Embryonic facial prominence (tissue), 1 donor: ENCODE results near the gene AFF1.
"Not testable (repeated sequence)": the region's sequence is repeated elsewhere in the genome, so short reads cannot be mapped to it uniquely, and the experiment has no call there.

Experiments
- DNase-seq: peaks from one replicate; pipeline ENCODE4 v3.0.0-alpha.2; 2016; ENCODE audit errors: extremely low spot score

The AFF1 gene

DNA sequence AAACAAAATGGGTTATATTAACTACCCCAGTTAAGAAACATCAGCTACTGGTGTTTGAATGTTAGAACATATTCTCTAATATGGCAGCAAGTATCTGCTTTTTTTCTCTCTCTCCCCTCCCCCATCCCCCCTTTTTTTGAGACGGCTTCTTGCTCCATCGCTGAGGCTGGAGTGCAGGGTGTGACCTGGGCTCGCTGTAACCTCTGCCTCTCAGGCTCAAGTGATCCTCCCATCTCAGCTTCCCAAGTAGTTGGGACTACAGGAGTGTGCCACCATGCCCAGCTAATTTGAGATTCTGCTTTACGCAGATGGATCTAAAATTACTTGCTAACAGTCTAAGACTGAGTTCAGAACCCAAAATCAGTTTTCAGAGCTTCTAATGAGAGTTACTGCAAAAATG, 101.9 kb downstream of the AFF1 start:
- DNase-seq: no peak

DNA sequence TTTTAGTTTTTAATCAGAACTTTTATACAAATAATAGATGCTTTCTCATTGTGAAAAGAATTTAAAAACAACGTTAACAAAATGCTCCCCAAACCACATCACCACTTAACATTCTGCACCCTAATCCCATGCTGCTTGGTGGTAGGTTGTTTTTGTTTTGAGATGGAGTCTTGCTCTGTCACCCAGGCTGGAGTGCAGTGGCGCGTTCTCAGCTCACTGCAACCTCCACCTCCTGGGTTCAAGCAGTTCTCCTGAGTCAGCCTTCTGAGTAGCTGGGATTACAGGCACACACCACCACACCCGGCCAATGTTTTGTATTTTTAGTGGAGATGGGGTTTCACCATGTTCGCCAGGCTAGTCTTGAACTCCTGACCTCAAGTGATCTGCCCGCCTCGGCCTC, 102.4 kb downstream of the AFF1 start:
- not testable (repeated sequence) for DNase-seq

DNA sequence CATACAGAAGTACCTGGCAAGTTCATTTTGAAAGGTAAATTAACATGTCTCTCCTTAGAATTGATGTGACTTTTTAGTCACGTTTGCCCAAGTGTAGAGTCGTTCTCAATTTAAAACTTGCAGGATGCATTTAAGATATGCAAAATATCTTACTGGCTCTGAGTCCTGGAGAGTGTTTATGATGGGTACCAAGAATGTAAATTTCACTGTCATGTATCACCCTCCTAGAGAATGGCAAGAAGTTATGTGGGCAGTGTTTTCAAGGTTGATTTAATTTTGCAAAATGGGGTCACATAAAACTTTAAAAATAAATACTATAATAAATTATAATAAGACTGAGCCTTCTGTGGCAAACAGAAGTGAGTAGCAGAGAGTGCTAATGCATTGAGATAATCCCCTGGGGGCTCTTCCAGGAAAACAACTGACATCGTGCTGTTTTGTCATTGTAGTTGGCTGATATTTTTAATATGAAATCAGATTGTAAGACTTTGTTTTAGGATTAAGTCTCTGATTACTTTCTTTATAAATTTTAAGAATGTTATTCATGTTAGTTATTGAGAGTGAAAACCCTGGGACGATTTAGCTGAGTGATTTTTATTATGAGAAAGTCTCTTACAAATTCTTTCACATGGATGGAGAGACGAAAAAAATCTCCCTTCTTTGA, 103.0 kb downstream of the AFF1 start:
- DNase-seq: no peak

DNA sequence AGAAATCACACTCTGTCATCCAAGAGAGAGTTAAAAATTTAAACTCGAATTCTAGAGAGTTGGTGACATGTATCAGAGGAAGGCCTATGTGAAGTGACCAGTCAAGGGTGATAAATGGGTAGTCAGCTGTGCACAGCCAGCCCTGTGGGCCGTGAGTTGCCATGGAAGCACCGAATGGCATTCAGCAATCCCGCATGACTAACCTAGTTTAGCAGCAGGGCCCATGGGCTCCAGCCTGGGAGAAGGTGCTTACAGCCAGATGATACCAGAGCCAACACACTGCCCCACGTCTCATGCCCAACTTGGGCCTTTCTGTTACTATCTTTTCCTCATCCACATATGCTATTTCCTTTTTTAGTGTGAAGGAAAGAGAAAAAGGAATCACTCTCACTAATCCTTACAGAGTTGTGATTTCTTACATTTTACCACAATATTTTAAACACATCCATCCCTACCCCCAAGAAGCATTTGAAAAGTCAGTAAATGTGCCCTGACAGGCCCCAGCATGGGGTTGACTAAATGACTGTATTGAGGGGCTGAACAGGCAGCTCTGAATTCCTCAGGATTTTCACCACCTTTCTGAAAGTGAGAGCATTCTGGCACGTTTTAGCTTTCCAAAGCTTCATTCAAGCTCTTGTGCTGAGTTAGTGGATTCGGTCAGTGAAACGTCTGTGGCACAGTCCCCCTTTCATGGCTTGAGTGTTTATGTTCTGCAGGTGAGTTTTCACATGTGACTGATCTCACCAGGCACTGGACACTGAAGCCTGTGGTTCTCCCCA, 104.2 kb downstream of the AFF1 start:
- DNase-seq: no peak

DNA sequence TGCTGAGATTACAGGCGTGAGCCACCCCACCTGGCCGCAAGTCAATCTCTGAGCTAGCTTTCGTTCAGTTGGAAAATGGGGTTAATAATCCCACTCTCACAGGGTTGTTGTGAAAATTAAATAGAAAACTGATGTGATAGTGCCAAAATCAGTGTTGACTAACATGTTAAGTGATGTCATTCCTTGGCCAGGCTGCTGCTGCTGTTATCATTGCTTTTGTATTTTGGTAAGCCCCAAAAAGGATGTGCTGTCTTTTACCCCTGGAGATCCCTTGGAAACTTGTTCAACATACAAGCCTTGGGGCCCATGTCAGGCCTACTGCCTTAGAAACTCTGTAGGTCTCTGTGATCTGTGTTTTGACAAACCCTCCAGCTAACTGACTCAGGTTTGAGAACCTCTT, 106.3 kb downstream of the AFF1 start:
- no peak for DNase-seq

DNA sequence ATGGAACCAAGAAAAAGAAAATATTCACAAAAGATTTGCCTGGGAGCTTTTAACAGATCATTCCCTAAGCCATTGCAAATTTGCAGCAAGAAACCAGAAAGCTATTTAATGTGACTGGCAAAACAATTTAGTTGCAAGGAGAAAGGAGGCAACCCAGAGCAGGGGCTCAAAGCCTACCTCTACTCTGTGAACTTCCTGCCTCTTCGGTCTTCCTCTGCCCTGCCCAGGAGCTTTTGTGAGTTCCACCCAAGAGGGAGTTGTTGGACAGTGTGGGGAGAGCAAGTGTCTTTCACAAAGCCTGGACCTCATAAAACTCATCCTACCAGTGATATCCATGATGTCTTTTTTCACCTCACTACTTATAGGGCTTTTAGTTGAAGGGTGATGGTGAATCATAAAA, 107.4 kb downstream of the AFF1 start:
- DNase-seq: no peak

DNA sequence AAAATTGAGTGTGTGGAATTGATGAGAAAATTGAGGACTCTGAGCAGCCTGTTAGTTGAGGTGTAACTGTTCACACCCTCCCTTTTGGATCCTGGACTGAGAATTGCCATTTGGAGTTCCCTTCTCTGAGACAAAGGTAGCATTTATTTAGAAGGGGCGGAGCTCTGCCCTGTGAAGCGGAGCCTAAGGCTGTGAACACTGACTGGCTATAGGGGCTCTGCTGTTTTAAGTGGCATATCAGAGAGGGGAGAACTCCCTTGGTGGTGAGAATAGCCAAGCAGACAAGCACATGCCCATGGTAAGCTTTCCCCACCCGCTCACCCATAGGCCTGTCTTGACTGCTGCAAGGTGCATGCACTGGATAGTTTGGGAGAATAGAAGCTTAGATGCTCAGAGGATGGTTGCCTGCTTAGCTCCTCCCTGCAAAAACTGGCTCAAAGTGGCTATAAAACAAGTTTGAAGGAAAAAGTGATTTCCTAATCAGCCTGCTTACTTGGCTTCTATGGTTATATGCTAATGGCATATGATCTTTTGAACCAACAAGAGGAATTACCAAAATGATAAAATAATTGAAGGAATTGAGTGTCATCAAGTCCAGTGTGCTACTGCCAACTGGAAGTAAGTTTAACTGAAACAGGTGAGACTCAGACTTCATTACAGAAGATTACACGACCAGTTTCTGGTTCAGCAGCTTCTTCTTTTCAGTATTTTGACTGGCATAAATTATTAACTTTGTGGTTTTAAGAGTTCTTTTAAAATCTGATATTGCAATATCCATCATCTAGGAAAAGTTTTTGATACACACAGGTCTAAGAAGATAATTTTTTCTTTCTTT, 108.4 kb downstream of the AFF1 start:
- DNase-seq: no peak

DNA sequence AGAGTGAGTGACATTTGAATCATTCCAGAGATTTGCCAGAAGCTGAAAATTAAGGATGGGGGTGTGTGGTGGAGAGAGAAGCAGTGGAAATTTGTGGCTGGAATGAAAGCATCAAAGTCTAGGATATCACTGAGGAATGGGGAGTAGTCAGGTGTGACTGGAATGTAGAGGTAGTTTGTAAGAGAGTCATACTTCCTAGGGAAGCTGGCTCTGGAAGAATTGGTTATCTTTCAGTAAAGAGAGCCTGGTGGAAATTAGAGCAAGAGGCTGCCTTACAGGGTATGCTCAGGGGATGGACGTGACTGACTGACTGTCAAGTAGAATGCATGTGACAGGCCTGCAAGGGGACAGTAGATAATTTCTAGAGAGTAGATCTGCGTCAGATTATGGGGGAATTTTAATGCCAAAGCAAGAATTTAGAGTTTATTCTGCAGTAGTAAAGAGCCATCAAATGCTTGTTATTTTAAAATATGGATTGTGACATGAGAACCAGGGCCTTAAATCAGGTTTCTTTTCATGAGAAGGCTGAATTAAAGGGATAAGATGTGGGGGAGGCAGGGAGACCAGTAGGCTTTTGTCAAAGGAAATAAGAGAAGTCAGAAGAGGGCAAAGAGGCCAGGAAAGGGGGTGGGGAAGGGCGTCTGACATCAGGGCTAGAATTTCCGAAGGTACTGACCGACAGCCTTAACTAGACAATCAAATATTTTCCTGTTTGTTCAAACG, 109.9 kb downstream of the AFF1 start:
- no peak for DNase-seq

DNA sequence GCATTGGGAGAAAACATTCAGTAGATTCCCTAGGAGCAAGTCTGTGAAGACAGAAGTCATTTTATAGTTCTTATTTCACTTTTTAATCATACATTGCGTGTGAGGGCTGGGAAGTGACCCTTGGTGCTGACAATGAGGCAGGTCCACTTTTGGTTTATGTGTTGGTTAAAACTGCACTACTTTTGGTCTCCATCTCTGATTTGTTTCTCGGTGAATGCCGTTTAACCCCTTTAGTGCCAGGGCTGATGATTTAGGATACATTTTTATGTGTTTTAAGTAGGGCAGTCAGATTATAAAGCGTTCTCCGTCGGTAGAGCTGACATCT, 110.4 kb downstream of the AFF1 start:
- no peak for DNase-seq

DNA sequence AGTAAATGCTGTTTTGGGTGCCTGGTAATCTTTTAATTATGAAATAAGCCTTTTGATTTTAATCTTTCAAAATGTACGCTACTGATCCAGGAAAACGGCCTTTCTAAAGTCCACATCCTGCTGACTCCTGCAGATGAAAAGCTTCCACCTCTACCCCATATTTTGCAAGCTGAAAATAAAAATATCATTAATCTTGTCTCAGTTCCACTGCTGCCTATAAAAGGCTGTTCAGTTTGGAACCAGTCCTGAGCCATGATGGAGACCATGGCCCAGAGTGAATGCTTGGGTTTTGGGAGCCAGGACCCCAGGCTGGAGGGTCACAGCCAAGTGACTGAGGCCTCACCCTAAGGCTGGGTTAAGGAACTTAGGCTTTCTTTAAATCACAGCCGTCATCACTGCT, 110.8 kb downstream of the AFF1 start:
- no peak for DNase-seq

DNA sequence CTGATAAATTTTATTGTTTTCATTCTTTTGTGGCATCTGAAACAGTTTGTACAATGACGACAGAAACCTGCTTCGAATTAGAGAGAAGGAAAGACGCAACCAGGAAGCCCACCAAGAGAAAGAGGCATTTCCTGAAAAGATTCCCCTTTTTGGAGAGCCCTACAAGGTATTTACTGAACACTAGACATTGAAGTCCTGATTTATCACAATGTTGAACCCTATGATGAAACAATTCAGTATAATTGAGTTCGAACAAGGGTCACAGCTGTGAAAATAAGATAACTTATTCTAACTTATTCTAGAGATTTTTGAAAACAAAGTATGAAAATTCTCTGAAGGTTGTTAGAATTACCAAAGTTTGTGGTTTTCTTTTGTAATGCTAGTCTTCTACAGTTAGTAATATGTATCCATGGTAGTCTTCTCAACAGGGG, 111.3 kb downstream of the AFF1 start:
- no peak for DNase-seq

DNA sequence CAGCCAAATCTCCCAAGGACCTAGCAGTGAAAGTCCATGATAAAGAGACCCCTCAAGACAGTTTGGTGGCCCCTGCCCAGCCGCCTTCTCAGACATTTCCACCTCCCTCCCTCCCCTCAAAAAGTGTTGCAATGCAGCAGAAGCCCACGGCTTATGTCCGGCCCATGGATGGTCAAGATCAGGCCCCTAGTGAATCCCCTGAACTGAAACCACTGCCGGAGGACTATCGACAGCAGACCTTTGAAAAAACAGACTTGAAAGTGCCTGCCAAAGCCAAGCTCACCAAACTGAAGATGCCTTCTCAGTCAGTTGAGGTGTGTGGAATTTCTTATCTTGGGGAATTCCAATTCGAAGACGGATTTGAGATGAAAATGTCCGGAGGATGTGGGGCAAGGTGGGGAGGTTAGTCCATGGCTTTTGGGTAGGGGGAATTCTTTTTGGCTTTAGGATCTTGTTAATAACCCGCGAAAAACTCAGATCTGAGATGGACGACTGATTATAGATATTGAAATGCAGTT, 112.5 kb downstream of the AFF1 start:
- no peak for DNase-seq

DNA sequence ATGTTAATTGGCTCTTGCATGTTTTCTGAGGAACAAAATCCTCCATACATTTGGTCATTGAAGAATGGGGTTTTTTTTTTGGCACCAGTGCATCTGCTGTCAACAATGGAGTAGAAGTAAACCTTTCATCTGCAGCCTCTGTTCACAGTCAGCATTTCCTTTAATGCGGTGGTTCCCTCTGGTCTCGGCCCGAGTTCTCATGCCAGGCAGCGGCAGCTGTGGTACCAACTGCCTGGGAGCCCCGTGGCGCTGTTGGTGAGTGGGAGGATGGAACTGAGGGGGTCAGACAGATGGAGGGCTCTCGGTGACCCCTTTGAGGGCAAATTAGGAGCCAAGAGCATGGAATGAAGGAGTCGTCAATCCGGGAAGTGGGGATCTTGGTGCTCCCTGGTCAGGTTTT, 114.7 kb downstream of the AFF1 start:
- no peak for DNase-seq

DNA sequence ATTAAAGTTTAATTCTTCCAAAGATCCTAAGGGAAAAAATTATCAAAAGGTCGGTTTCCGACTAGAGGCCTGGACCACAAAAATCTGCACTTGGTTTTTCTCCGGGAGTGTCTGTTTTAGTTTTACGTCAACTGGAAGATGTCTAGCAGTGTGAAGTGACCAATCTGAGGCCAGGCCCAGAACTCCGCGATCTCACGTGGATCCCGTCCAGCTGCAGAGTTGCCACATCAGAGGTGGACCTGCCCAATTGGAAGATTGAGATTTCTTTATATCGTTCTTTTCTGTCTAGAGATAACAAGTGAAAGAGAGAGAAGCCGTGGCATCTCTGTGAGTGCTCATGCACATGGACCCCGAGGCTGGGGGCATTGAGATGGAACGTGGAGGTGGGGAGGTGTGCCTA, 115.8 kb downstream of the AFF1 start:
- no peak for DNase-seq

DNA sequence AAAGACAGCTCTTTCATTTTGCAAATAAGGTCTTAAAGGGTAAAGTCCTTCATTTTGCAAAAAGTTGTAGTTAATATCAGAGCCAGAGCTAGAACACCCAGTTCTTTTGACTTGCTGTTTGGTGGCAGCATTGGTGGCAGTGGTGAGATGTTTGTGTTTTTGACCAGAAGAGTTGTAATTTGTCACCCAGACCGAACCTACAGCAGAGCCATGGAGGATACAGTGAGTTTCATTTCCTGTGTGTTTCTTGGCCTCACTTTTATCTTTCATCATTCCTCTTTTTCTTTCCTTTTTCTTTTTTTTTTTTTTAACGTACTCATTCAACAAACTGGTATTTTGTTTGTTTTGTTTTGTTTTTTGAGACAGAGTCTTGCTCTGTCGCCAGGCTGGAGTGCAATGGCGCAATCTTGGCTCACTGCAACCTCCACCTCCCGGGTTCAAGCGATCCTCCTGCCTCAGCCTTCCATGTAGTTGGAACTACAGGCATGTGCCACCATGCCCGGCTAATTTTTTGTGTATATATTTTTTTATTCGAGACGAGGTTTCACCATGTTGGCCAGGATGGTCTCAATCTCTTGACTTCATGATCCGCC, 116.4 kb downstream of the AFF1 start:
- no peak for DNase-seq

DNA sequence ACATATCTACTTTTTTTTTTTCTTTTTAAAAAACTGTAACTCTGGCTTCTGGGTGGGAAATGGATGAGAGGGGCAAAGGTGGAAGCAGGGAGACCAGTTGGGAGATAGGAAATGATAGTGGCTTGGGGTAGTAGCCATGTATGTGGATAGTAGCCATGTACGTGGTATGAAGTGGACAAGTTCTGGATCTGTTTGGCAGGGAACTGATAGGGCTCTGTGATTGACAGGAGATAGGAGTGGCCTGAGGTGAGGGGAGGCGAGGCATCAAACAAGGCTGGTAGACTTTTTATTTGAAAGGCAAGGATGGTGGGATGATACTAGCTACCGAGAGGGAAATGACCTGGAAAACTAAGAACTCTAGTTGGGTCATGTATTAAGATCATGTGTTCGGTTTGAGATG, 117.8 kb downstream of the AFF1 start:
- no peak for DNase-seq

DNA sequence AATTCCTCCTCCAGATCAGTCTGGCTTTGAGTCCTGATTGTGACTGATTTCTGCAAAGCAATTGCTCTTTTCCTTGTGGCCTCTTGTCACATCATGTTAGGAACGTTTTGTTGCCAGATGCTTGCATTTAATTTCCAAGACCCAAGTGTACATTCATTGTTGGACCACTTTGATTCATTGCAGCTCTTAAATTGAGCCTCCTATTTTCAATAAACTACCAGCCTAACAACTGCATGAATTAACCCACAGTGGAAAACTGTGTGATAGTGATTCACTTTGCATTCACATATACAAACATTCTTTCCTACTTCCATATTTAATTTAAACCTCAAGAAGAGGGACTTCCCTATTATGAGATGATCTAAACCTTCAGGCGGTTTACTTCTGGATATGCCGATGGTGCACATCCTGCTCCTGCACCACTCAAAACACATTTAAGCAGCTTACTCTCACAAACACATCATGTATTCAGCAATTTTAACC, 118.4 kb downstream of the AFF1 start:
- no peak for DNase-seq

DNA sequence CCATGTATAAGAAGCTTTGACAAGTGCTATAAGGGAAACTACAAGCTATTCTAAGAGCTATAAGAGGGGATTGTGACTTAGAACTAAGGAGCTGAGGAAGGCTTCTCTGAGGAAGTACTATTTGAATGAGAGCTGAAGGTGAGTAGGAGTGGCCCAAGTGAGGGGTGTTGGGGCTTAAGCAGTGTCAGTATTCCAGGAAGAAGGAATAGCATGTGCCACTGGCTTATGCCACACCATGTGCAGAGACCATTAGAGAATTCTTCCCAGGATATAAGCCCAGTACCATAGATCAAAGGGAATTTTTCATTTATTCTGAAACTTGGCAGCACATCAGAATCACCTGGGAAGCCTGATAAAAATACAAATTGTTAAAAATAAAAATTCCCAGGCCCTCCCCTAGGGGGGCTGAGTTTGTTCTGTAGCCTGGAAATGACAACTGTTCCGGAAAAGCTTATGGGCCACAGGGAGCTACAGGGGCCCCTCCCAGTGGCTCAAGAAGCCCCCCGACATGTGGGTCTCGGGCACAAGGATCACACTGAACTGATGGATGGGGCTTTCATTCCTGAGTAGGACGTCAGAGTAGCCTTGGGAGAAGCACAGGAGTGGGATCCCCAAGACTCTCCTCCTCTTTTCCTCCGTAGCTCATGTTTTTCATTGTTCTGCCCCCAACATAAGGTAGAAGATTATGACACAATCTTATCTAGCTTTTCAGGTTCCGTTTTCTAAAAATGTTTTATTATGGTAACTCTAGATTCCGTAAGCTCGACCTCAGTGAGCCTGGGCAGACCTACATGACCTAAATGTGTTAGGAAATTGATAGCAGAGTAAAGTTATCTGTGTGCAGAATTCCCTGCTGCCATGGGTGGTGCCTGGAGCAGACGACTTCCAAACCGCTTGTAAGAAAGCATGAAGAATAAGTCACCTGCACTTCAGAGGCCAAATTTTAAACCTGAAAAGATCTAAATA, 119.3 kb downstream of the AFF1 start:
- DNase-seq: no peak

DNA sequence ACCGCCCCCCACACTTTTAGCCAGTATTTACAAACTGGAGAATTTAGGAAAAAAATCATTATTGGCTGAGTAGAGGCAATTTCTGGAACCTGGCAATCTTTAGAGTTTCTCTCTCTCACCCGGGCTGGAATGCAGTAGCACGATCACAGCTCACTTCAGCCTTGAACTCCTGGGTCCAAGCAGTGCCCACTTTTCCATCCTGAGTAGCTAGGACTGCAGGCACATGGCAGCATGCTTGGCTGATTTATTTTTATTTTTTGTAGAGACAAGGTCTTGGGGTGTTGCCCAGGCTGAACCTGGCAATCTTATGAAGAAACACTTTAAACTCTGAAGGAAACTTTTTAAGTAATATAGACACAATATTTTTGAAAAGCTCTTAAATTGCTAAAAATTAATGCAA, 120.1 kb downstream of the AFF1 start:
- DNase-seq: no peak

DNA sequence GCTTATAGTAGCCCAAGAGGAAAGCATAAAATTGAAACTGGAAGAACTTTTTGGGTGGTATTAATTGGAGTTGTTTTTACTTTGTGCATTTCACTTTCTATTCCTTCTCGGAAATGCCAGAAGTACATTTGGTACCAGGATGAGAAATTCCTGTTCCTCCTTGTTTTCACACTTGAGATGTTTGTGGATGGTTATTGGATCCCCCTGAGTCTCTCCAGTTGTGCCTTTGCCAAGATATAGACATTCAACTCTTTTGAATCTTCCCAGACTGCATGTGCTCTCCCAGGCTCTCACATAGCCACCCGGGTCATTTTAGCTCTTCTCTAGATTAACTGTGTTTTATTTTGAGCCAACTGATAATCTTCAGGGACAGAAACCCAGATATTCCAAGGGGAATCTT, 120.5 kb downstream of the AFF1 start:
- no peak for DNase-seq
